ENCODE data around the gene HEMGN.
"Not testable (repeated sequence)": the region's sequence is repeated elsewhere in the genome, so short reads cannot be mapped to it uniquely, and the experiment has no call there.

HEMGN gene, protein sequence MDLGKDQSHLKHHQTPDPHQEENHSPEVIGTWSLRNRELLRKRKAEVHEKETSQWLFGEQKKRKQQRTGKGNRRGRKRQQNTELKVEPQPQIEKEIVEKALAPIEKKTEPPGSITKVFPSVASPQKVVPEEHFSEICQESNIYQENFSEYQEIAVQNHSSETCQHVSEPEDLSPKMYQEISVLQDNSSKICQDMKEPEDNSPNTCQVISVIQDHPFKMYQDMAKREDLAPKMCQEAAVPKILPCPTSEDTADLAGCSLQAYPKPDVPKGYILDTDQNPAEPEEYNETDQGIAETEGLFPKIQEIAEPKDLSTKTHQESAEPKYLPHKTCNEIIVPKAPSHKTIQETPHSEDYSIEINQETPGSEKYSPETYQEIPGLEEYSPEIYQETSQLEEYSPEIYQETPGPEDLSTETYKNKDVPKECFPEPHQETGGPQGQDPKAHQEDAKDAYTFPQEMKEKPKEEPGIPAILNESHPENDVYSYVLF

DNA sequence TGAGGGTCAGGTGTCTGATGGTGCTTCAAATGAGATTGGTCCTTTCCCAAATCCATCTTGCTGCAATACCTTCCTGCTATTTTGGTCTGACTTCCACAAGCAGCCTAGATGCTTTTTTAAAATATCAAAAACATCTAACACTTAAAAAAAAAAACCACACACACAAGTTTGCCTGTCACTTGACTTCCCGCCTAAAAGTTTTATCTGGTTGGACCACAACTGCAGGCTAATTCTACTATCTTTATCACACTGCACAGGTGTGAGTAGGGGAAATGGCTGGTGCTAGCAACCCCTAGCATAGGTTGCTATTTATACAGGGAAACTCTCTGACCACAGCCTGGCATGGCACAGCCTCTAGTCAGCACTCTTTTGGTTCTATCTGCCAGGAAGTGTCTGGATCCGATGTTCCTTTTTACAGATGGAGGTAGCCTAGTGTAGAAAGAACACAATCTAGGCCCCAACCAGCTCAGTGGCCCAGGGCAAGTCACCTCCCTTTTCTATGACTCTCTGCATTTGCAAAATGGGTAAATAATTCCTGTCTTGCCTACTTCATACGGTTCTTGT, at the start of gene HEMGN:
Gene HEMGN (minus strand): TSS at position 92 of the 564 bp plus-strand sequence. CDS start 36 bp downstream, at position 56.
- peak in 5 of 6 experiments; percentile 5 to 66 (median 44) for DNase-seq

DNA sequence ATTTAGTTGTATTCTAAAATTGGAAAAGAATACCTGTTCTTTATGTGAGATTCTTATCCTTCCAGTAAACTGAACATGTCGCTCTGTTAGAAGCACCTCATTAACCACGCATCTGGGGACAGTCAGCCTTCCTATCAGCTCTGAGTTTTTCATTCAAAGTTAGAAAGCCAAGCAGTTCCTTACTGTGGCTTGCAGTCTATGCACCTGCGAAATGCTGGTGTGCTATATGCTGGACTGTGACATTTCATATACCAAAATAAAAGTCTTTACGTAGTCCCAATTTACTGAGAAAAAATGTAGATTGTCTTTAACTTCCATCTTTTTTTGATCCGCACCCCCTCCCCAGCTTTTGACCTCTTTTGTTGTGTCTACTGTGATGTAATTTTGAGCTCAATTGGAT, 49.5 kb upstream of the HEMGN start:
- DNase-seq, result peak in 1 of 6 experiments; percentile 10

DNA sequence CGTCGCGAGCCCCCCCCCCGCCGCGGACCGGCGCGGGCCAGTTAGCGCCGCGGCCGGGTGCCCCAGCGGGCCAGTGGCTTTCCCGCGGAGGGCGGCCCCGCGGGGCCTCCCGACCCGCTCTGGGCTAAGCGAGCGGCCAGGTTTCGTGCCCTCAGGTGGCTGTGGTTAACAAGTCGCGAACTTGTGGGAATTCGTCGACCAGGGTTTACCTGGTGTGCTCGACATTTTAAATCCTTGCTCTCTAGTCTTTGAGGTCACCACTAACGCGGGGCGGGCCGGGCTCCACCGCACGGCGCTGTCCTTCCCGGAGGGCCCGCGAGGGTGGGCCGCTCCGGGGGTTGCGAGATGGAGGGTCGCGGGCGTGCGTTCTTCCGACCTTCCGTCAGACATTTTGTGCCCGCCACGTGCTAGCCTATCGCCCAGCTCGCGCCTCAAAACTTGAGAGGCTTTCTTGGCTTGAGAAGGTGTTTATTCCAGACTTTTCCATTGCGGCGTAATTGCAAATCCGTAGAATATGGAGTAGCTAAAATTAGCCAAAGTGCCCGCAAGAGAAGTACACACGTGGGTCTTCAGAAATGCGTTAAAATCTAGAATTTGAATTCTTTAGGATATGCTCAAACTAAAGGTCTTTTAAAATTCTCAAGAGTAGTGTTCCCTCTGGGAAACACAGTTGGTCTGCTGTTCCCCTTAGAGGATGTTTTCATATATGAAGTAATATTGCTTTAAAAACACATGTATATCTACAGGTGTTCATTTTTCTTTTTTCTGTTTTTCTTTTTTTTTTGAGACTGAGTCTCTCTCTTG, 47.3 kb upstream of the HEMGN start:
- peak in 4 of 6 experiments; percentile 27 to 72 (median 59) for DNase-seq

DNA sequence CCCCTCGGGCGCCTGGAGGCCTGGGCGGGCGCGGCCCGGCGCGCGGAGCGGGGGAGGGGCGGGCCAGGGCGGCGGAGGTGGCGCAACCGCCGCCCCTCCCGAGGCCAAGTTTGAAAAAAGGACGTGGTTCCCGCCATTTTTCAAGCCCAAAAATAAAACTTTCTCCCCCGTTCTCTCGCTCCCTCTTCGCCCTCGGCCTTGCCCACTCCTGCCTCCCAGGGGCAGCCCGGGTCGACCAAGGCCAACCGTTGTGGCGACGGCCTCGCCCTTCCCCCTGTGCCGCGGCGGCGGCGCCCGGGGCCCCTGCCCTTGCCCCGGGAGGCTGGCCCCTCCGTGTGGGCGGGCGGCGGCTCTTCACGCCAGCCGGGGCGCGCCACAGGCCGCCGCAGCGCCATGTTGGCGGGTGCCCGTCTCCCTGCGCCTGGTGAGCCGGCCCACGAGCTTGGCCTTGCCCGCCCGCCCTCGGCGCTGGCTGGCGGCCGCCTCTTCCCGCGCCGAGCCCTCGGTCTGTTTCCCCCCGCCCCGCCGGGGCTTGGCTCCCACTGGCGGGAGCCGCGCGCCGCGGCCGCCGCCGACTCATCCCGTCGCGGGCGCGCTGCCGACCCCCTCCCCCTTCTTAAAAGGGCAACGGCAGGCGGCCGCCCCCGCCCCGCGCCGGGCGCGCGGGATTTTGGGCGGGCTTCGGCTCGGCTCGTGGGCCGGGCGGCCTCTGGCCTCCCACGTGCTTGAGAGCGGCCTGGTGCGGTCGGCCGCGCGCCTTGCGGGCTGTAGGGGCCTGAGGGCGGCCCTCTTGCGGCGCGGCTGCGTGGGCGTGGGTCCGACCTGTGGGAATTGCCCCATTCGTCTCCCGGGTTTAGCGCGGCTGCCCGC, 46.5 kb upstream of the HEMGN start:
- peak; percentile 62 to 86 (median 77) for DNase-seq

DNA sequence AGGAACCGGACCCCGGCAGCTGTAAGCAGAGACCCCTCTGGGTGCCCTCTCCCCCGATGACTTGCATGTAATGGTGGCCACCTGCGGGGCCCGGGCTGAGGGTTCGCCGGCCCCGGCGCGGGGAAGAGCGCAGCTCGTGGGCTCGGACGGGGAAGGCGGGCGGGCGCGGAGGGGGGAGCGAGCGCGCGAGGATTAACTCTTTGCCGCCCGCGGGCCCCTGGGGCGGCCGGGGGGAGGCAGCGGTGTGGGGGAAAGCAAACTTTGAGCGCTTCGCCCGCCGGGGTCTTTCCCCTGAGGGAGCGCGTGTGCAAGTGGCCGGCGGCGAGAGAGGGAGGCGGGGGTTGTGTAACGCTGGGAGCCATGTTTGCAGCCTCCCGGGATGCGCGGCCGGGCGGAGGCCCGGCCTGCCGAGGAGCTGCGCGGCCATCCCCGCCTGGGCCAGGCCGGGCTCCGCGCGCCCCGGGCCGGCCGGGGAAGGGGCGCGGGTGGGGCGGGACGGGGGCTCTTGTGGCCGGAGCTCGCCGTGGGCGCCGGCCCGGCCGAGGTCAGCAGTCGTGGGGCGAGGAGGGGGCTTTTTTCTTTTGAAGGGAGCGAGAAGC, 45.7 kb upstream of the HEMGN start:
- DNase-seq, result peak in 5 of 6 experiments; percentile 45 to 88 (median 63)

DNA sequence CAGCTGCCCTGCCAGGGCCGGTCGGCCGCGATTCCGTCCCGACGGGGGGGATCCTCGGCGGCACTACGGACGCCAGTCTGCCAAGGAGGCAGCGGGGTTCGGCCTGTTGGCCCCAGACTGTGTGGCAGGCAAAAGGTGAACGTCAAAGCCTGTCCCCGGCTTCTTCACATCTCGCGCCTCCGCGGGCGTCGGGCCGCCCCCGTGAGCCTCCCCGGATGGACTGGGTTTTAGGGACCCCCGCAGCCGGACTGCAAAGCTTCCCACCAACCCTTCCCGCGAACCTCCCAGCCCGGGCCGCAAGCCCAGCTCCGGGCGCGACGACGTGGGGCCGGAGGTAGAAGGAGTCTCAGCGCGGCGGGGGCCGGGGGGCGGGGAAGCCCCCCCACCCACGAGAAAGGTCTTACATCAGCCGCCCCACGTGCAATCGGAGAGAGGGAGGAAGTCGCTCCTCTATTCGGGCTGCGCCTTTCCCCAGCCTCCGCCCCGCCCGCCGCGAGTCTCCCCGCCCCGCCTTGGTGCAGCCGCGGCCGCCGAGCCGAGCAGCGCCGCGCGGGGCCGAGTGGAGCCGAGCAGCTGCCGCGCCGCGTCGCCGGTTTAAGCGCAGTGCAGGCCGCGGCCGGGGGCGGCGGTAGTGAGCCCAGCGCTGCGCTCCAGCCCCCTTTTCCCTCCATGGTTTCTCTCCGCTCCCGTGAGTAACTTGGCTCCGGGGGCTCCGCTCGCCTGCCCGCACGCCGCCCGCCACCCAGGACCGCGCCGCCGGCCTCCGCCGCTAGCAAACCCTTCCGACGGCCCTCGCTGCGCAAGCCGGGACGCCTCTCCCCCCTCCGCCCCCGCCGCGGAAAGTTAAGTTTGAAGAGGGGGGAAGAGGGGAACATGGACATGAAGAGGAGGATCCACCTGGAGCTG, 45.0 kb upstream of the HEMGN start, which contains the start of gene ANP32B:
Gene ANP32B (plus strand): TSS at position 659 of the 906 bp plus-strand sequence. CDS start 215 bp downstream, at position 874.
- DNase-seq, result peak; percentile 90 to 95 (median 92)

DNA sequence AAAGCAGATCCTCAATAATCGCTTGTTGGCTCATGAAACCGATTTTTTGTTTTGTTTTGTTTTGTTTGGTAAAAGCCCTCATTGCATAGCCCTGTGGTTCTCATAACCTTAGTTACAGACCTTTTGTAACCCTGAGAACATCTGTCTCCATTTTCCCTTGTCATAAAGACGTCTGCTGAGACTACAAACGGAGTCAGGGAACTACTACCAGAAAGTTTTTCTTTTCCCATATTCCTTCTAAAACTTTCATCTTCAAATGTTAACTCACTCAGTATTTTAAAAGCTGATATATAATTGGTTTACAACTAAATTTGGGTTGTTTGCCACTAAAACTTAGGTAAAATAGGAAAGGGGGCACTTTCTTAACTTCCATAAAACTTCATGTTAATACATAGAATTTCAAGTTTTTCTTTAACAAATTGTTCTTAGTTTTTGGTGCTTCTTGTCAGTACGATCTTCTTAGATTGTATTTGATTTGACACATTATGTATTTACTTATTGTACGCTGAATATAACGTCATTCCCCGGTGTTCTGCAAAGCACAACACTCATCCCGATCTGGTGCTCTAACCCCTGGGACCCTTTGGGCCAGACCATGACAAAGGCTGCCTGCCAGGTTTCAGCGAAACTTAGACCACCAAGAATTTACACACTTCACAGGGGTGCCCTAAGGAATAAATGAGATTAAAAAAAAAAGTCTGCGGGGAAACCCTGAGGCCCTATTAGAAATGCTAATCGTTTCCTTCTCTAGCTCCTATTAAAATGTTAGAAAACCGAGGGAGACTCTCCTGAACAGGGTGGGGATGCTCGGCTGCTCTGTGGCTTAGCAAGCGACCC, 44.1 kb upstream of the HEMGN start:
- no peak for DNase-seq

DNA sequence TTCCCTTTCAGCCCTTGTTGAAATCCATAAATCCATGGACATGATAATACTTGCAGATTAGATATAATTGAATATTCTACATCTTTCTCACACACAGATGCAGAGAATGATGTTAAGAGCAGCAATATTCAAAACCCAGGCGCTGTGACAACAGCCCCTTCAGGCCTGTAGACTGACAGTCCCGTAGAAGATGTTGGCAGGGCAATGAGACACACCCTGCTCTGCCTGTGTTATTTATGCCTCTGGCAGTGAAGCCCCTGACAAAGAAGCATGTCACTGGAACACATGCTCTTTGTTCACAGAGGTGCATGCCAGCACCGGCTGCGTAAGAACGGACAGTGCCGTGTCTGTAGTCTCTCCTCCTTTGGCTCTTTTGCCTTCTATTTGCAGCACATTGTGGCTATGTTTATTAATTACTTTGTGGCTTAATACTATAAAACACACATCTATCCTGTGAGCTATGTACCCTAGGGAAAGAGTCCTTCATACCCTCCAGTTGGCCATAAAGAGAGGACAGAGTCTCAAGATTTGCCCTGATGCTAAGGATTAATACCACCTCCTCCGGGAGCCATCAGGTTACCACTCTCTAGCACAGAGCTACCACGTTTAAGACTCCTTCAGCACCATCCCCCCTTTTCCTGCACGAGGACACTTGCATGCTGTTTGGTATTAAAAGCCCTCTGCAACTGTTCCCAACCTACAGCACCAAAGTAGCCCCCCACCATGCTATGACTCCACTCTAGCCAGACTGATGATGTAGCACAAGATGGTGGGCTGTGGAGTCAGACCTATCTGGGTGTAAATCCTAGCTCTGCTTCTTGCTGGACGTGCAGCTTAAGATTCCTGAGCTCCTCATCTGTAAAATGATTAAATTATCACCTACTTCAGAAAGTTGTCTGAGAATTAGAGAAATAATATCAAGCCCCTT, 43.2 kb upstream of the HEMGN start:
- DNase-seq, result no peak

DNA sequence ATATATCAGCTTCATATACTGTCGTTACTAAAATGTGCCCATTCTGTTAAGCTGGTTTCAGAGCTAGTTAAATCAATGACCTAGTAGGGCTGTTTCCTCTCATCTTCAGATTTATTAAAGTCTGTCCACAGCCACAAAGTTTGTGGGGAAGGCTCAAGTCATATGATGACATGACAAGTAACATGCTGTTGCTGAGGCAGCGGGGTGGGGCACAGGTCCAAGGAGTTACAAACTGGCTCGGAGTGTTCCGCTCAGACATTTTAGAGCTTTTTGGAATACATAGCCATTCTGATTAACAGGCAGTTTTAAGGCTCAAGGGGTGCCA, 42.5 kb upstream of the HEMGN start:
- no peak for DNase-seq

DNA sequence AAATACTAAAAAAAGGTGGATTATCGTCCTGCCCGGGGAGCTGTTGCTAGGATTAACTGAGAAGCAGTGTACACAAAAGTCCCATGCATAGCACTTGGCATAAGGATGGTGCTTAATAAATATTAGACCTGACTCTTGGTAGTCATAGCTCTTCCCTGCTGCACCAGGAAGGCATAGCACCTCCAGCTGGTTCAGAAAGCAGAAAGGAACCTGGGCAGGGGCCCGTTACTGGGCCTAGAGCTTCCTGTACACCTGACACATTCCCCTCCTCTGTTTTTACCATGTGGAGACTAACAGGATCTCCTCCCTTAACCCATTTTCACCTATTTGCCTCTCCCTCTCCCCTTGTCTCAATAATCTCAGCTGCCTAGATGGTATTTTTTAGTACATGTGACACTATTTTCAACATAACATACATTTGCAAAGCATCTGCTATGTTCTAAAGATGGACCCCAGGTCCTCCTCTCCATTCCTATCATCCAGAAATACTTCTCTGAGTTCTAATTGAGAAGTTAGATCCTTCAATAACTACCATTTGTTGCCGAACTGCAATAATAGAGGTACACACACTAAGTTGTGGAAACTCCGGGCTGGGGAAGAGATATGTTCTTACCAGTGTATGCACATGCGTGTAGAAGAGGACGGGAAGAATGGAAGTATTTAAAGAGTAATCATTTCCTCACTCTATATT, 42.0 kb upstream of the HEMGN start:
- DNase-seq, result no peak

DNA sequence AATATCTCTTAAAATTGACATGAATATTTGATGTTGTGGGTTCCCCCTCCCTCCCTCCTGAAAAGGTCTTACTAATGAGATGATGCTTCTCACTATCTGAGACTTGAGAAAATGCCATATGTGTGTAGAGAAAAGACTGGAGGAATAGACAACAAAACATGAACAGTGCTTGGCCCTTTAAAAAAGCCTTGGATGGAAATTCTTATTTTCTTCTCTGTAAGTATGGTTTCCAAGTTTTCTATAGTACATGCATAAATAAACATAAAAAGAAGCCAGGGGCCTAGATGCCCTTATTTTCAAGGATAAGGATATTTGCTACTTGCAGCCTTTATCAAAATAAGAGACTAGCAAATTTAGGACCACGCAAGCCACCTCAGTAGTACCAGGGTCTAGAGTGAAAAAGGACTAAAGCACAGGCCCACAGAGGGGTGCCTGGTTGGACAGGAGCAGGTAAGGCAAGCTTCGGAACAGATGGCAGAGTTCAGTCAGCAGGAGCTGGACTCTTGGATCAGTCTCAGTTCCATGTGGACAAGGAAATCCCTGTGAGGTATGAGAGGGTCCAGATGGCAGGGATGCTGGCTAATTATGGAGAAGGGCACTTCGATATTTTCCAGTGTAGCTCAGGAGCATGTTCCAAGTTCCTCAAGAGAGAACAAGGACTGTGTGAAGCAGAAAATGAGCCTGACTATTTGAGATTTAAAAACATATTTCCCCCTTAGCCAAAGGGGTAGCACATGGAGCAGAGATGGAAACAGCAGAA, 40.6 kb upstream of the HEMGN start:
- no peak for DNase-seq

DNA sequence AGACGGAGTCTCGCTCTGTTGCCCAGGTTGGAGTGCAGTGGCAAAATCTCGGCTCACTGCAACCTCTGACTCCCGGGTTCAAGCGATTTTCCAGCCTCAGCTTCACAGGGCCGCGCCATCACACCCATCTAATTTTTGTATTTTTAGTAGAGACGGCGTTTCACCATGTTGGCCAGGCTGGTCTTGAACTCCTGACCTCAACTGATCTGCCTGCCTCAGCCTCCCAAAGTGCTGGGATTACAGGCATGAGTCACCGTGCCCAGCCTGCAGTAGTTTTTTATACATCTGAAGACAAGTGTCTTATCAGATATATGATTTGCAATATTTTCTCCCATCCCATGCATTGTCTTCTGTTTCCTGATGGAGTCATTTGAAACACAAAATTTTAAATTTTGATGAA, 38.7 kb upstream of the HEMGN start:
- DNase-seq, result not testable (repeated sequence)

DNA sequence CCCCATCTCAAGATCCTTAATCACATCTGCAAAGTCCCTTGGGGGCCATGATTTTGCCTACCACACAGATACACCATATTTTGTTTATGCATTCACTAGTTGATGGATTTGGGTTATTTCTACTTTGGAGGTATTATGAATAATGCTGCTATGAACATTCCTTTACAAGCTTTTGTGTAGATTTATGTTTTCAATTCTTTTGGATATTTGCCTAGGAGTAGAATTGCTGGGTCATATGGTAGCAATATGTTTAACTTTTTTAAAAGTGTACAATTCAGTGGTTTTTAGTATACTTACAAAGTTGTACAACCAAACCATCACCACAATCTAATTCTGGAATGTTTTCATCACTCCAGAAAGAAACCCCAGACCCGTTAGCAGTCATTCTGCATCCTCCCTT, 37.4 kb upstream of the HEMGN start:
- no peak for DNase-seq

DNA sequence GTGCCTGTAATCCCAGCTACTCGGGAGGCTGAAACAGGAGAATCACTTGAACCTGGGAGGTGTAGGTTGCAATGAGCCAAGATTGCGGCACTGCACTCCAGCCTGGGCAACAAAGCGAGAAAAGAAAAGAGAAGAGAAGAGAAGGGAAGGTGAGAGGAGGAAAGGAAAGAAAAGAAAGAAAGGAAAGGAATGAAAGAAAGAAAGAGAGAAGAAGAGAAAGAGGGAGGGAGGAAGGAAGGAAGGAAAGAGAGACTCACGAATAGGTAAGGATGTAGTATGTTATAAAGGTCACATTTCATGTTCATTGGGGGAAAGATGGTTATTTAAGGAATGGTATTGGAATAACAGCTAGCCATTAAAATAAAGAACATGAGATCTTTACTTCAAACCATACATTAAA, 34.8 kb upstream of the HEMGN start:
- no peak for DNase-seq

DNA sequence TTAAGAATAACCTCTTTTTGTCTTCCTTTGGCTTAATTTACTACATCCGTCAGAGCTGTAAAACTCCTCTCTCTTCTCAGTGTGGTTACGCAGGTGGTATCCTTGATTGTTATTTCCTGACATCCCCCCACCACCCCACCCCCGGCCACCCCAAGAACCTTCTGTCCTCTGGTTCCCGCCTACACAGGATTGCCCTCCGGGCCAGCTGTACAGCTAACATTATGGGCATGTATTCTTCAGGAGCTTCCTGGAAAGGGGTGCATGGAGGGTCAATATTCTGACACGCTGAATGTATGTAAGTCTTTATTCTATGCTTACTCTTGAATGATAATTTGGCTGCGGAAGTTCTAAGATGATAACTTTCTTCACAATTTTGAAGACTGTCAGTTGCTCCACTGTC, 32.2 kb upstream of the HEMGN start:
- peak in 2 of 6 experiments; percentile 35 to 43 for DNase-seq

DNA sequence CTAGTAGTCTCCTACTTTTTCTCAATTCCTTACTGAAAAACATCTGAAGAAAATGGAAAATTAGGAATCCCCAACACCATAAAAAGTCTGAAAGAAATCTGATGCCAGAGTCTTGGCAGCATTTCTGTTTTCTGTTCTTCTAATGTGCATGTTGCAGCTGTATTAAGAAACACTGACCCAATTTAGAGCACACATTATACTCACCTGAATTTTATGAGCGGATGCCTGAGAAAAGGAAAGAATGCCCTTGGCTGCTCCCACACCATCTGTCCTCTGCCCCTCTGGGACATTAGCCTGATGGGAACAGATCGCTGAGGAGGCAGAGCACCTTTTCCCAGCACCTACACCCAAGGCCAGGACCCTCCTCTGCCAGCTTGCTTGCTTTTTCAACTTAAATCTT, 31.0 kb upstream of the HEMGN start:
- no peak for DNase-seq

DNA sequence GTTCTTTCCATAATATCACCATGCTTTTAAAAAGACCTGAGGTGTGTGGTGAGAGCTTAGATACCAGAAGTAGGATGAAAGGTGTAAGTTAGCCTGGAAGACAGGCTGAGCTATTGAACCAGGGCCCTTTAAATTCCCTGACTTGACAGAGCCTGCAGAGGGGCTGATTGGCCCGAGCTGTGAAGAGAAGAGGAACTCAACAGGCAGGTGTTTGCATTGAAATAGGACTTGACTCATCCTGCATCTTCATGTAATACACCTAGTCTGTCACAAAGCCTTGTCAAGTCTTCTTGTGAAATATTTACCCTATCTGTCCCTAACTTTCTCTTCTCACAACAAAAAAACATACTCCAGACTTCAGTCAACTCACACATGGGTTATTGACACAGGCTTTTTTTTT, 28.5 kb upstream of the HEMGN start:
- no peak for DNase-seq

All from stimulated activated naive CD4-positive, alpha-beta T cell (primary cell).